ENCODE measurements around the gene THTPA.

THTPA gene

DNA sequence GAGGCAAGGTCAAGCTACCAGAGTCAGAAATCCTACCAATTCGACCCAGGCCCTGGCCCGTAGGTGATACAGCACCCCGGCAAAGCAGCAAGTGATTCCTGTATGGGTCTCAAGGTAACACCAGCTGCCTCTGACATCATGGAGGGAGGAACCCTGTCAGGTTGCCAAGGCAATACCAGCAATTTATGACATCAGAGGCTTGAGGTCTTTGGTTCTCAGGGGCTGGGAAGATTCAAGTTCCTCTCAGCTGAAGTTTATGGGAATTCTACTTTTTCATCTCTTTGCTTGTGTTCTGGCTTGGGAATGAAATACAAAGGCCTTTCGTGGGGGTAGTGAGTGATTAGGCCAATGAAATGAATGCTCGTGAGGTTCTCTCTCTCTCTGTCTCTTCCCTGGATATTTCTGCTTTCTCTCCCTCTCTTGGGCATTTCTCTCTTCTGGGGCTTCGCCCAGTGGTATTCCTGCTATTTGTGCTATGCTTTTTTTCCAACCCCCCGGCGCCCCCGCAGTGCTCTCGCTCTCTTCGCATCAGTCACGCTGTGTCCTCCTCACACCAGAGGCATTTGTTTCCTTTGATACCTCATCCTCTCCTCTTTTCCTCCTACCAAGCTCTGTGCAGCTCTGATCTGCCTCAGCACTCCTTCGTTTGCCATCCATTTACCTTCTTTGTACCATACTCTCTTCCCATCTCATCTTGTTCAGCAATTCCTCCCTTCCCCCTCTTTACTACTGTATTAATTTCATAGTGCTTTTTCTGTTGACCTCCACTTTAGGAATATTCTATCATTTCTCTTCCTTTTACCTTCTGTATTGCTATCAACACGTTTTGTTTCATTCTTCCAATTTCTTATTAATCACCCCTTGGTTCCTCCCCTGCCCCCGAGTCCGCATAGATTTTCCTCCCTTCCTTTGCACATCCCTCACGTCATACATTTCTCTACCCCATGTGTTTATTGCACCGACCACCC lies 7.4 kb upstream of the THTPA start:
- H3K4me3 ChIP-seq (ENCODE audit: low read depth, low read length) = no peak overlapping the region

GRCh38 chr14:23550131-23550811 lies 5.8 kb upstream of the THTPA start:
- DNase-seq (ENCODE audit: low read depth) = no peak
- H3K4me3 ChIP-seq (ENCODE audit: low read depth, low read length) = no peak overlapping the region
- TF ChIP-seq POLR2A (IDR thresholded peaks at IDR 0.05; ENCODE audit: extremely low read depth, insufficient read length) (no peak), MYC (IDR thresholded peaks at IDR 0.05; ENCODE audit: low read depth, low read length) (no peak)
- TF ChIP-seq, protein P1, sequence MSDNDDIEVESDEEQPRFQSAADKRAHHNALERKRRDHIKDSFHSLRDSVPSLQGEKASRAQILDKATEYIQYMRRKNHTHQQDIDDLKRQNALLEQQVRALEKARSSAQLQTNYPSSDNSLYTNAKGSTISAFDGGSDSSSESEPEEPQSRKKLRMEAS (IDR thresholded peaks at IDR 0.05; ENCODE audit: low read depth, low read length) = no peak
- TF ChIP-seq, protein P2, sequence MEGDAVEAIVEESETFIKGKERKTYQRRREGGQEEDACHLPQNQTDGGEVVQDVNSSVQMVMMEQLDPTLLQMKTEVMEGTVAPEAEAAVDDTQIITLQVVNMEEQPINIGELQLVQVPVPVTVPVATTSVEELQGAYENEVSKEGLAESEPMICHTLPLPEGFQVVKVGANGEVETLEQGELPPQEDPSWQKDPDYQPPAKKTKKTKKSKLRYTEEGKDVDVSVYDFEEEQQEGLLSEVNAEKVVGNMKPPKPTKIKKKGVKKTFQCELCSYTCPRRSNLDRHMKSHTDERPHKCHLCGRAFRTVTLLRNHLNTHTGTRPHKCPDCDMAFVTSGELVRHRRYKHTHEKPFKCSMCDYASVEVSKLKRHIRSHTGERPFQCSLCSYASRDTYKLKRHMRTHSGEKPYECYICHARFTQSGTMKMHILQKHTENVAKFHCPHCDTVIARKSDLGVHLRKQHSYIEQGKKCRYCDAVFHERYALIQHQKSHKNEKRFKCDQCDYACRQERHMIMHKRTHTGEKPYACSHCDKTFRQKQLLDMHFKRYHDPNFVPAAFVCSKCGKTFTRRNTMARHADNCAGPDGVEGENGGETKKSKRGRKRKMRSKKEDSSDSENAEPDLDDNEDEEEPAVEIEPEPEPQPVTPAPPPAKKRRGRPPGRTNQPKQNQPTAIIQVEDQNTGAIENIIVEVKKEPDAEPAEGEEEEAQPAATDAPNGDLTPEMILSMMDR (IDR thresholded peaks at IDR 0.05; ENCODE audit: low read depth, low read length) = no peak

More for the DNA sequence above, 7.4 kb upstream of the THTPA start:
- no peak for DNase-seq (ENCODE audit: low read depth)
- TF ChIP-seq MYC (IDR thresholded peaks at IDR 0.05; ENCODE audit: low read depth, low read length) = no peak
- TF ChIP-seq, protein P2 (IDR thresholded peaks at IDR 0.05; ENCODE audit: low read depth, low read length) = no peak
- TF ChIP-seq, protein P1 (IDR thresholded peaks at IDR 0.05; ENCODE audit: low read depth, low read length) = no peak
- no peak for TF ChIP-seq POLR2A (IDR thresholded peaks at IDR 0.05; ENCODE audit: extremely low read depth, insufficient read length)

DNA sequence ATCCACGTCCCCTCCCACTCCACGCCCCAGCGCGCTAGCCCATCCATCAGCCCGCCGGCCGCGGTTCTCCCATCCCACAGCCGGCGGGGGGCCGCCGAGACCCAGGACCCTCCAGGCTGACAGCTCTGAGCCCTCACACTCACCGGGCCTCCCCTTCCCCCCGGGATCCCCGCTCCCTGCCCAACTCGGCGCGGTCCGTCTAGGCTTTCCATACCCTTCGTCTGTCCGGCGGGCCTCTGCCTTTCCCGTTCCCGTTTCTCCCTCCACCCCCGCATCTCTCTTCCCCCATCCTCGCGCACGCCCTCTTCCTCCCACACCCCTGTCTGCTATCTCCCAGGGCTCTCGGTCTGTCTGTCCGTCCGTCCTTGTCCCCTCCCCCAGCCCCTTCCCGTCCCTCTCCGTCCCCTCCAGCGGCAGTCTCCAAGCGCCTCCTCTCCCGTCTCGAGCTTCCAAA lies 5.2 kb upstream of the THTPA start:
- peak; percentile 28 for DNase-seq (ENCODE audit: low read depth)
- H3K4me3 ChIP-seq (ENCODE audit: low read depth, low read length) = peak overlapping the region; percentile 72
- TF ChIP-seq MYC (IDR thresholded peaks at IDR 0.05; ENCODE audit: low read depth, low read length) (no peak), POLR2A (IDR thresholded peaks at IDR 0.05; ENCODE audit: extremely low read depth, insufficient read length) (no peak)
- TF ChIP-seq, protein P2 (IDR thresholded peaks at IDR 0.05; ENCODE audit: low read depth, low read length) = no peak
- TF ChIP-seq, protein P1 (IDR thresholded peaks at IDR 0.05; ENCODE audit: low read depth, low read length) = no peak

DNA sequence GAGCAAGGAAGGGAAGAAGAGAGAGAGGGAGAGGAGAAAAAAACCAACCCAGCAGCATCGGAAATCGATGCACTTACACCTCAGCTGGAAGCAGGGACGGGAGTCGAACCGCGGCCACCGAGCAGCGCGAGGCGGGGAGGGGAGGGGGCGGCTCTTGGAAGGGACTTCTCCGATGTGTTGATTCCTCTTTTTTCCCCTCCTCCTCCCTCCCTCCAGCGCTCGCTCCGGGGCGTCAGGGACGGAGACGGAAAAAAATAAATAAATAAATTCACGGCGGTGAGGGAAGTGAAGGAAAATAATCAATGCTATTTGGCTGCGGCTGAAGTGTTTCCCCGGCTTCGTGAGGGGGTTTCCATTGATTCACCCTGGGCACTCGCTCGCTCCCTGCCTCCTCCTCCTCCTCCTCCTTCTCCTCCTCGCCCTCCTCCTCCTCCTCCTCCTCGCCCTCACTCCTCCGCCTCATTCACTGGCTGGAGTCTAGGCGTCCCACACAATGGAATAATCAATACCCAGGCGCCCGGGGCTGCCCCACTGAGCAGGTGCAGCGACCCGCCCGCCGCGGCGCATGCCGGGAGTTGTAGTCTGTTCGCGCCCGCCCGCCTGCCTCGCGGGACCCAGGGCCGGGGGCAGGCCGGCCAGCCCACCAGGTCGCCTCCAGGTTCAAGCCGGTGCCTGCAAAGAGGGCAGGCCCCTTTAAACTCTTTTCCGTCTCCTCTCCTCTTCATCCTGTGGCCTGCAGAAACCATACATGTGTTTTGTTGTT lies 4.6 kb upstream of the THTPA start, which contains the start of gene ZFHX2:
ZFHX2 (minus strand) TSS at position 500 of the 763 bp plus-strand sequence. CDS start 16,440 bp downstream, outside the sequence.
- TF ChIP-seq, protein P1 (IDR thresholded peaks at IDR 0.05; ENCODE audit: low read depth, low read length) = peak; percentile 36; the same call in 1 of the 2 replicates
- TF ChIP-seq, protein P2 (IDR thresholded peaks at IDR 0.05; ENCODE audit: low read depth, low read length) = no peak
- TF ChIP-seq MYC (IDR thresholded peaks at IDR 0.05; ENCODE audit: low read depth, low read length) = 0 out of 2 replicates have a peak, but pooled peaks have one; percentile 23
- peak; percentile 45 for TF ChIP-seq POLR2A (IDR thresholded peaks at IDR 0.05; ENCODE audit: extremely low read depth, insufficient read length)
- peak; percentile 80 for DNase-seq (ENCODE audit: low read depth)
- peak within 1 kb of the TSS; percentile 72 for H3K4me3 ChIP-seq (ENCODE audit: low read depth, low read length)

DNA sequence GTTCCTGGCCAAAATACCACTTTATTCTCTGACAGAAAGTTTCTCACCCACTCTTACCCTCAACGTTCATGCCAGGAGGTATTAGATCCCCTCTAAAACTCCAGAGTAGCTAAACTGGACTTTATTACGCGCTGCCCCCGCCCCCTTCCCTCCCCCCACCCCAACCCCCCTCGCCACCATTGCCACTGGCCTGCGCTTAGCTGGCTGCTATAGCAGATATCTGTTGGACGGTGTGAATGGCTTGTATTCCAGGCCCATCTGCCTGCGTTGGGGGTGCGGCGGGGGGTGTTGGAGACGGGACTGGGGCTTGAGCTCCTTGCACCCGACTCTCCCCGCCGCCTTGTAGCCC lies 564 bp upstream of the THTPA start:
- no peak for DNase-seq (ENCODE audit: low read depth)
- peak overlapping the region; percentile 85 for H3K4me3 ChIP-seq (ENCODE audit: low read depth, low read length)
- TF ChIP-seq, protein P1 (IDR thresholded peaks at IDR 0.05; ENCODE audit: low read depth, low read length) = no peak
- TF ChIP-seq, protein P2 (IDR thresholded peaks at IDR 0.05; ENCODE audit: low read depth, low read length) = no peak
- no peak for TF ChIP-seq MYC (IDR thresholded peaks at IDR 0.05; ENCODE audit: low read depth, low read length)
- TF ChIP-seq POLR2A (IDR thresholded peaks at IDR 0.05; ENCODE audit: extremely low read depth, insufficient read length) = no peak

Measured in NB4 (cell line).